ENCODE data around the gene TMA7B.

The TMA7B gene

GRCh38 chr22:39984746-39985145 lies 24.5 kb downstream of the TMA7B start:
- H3K27me3 ChIP-seq (ENCODE audit: control insufficient read depth in 1 of 2, insufficient read depth in 1 of 2, low read length in 2 of 2), result peaks cover 30 to 49% of the 10 kb centered on the region in 2 experiments
- no peak overlapping the region for H2BK15ac ChIP-seq (ENCODE audit: low read depth, poor library complexity, severe bottlenecking)
- H2AFZ ChIP-seq (ENCODE audit: low read depth, low read length), result no peak overlapping the region
- H4K91ac ChIP-seq (ENCODE audit: low read length), result no peak overlapping the region
- DNase-seq, result no peak
- H4K8ac ChIP-seq (ENCODE audit: low read length), result no peak overlapping the region
- H3K4me3 ChIP-seq (ENCODE audit: insufficient read depth in 1 of 2, low read depth in 1 of 2, low read length in 2 of 2), result no peak overlapping the region
- H3K18ac ChIP-seq (ENCODE audit: low read depth in 1 of 2, low read length in 2 of 2), result no peak overlapping the region
- H3K36me3 ChIP-seq (ENCODE audit: control insufficient read depth in 1 of 2, insufficient read depth in 2 of 2, low read depth in 1 of 2, low read length in 2 of 2), result no peaks in the 10 kb centered on the region
- peaks cover 2% of the 10 kb centered on the region for H3K4me1 ChIP-seq (ENCODE audit: control insufficient read depth, insufficient read depth, low read depth, low read length)
- no peak overlapping the region for H2BK120ac ChIP-seq (ENCODE audit: low read depth, low read length)
- no peak overlapping the region for H3K4ac ChIP-seq (ENCODE audit: low read depth in 1 of 2, low read length in 2 of 2)
- H3K23ac ChIP-seq (ENCODE audit: low read length in 2 of 2), result no peak overlapping the region
- no peak overlapping the region for H3K4me2 ChIP-seq (ENCODE audit: low read length, poor library complexity, severe bottlenecking)
- H2BK5ac ChIP-seq (ENCODE audit: low read depth, low read length, poor library complexity, severe bottlenecking), result no peak overlapping the region
- no peak overlapping the region for H3K27ac ChIP-seq (ENCODE audit: low read length, poor library complexity, severe bottlenecking)
- H3K9me3 ChIP-seq (ENCODE audit: control insufficient read depth, low read length), result no peaks in the 10 kb centered on the region
- H3K14ac ChIP-seq (ENCODE audit: low read length in 2 of 2), result no peak overlapping the region
- H2BK12ac ChIP-seq (ENCODE audit: low read length in 2 of 2), result no peak overlapping the region
- H3K9ac ChIP-seq (ENCODE audit: low read length), result no peak overlapping the region
- H2AK5ac ChIP-seq (ENCODE audit: low read length, severe bottlenecking), result no peak overlapping the region
- no peaks in the 10 kb centered on the region for H3K79me1 ChIP-seq (replicated peaks; ENCODE audit: low read length, poor library complexity, severe bottlenecking)
- 96% methylated on average over 2 of the region's 2 CpGs for WGBS

GRCh38 chr22:39985383-39986035 lies 25.3 kb downstream of the TMA7B start:
- no peak overlapping the region for H4K8ac ChIP-seq (ENCODE audit: low read length)
- DNase-seq, result no peak
- peaks cover 28 to 42% of the 10 kb centered on the region in 2 experiments for H3K27me3 ChIP-seq (ENCODE audit: control insufficient read depth in 1 of 2, insufficient read depth in 1 of 2, low read length in 2 of 2)
- WGBS, result 87% methylated on average over 7 of the region's 7 CpGs
- H3K23ac ChIP-seq (ENCODE audit: low read length in 2 of 2), result peak overlapping the region in 1 of 2 experiments; percentile 64
- H3K4ac ChIP-seq (ENCODE audit: low read depth in 1 of 2, low read length in 2 of 2), result no peak overlapping the region
- H3K27ac ChIP-seq (ENCODE audit: low read length, poor library complexity, severe bottlenecking), result no peak overlapping the region
- H3K79me1 ChIP-seq (replicated peaks; ENCODE audit: low read length, poor library complexity, severe bottlenecking), result no peaks in the 10 kb centered on the region
- H3K4me1 ChIP-seq (ENCODE audit: control insufficient read depth, insufficient read depth, low read depth, low read length), result peaks cover 3% of the 10 kb centered on the region
- no peak overlapping the region for H3K9ac ChIP-seq (ENCODE audit: low read length)
- no peak overlapping the region for H3K4me3 ChIP-seq (ENCODE audit: insufficient read depth in 1 of 2, low read depth in 1 of 2, low read length in 2 of 2)
- H3K36me3 ChIP-seq (ENCODE audit: control insufficient read depth in 1 of 2, insufficient read depth in 2 of 2, low read depth in 1 of 2, low read length in 2 of 2), result no peaks in the 10 kb centered on the region
- no peak overlapping the region for H2AFZ ChIP-seq (ENCODE audit: low read depth, low read length)
- no peak overlapping the region for H2BK12ac ChIP-seq (ENCODE audit: low read length in 2 of 2)
- no peak overlapping the region for H2AK5ac ChIP-seq (ENCODE audit: low read length, severe bottlenecking)
- H4K91ac ChIP-seq (ENCODE audit: low read length), result peak overlapping the region; percentile 66
- H2BK5ac ChIP-seq (ENCODE audit: low read depth, low read length, poor library complexity, severe bottlenecking), result no peak overlapping the region
- no peak overlapping the region for H3K18ac ChIP-seq (ENCODE audit: low read depth in 1 of 2, low read length in 2 of 2)
- H3K14ac ChIP-seq (ENCODE audit: low read length in 2 of 2), result no peak overlapping the region
- H2BK120ac ChIP-seq (ENCODE audit: low read depth, low read length), result no peak overlapping the region
- no peak overlapping the region for H3K4me2 ChIP-seq (ENCODE audit: low read length, poor library complexity, severe bottlenecking)
- no peak overlapping the region for H2BK15ac ChIP-seq (ENCODE audit: low read depth, poor library complexity, severe bottlenecking)
- H3K9me3 ChIP-seq (ENCODE audit: control insufficient read depth, low read length), result no peaks in the 10 kb centered on the region

GRCh38 chr22:39988386-39989114 lies 28.4 kb downstream of the TMA7B start:
- Histone ChIP-seq H2BK15ac (ENCODE audit: low read depth, poor library complexity, severe bottlenecking) (no peak overlapping the region), H2BK12ac (ENCODE audit: low read length in 2 of 2) (no peak overlapping the region), H4K91ac (ENCODE audit: low read length) (no peak overlapping the region), H3K14ac (ENCODE audit: low read length in 2 of 2) (no peak overlapping the region), H4K8ac (ENCODE audit: low read length) (no peak overlapping the region), H3K4me1 (ENCODE audit: control insufficient read depth, insufficient read depth, low read depth, low read length) (peaks cover 4% of the 10 kb centered on the region), H2BK5ac (ENCODE audit: low read depth, low read length, poor library complexity, severe bottlenecking) (no peak overlapping the region), H3K4me3 (ENCODE audit: insufficient read depth in 1 of 2, low read depth in 1 of 2, low read length in 2 of 2) (no peak overlapping the region), H2AFZ (ENCODE audit: low read depth, low read length) (no peak overlapping the region), H3K9me3 (ENCODE audit: control insufficient read depth, low read length) (no peaks in the 10 kb centered on the region), H3K18ac (ENCODE audit: low read depth in 1 of 2, low read length in 2 of 2) (no peak overlapping the region), H3K9ac (ENCODE audit: low read length) (no peak overlapping the region), H3K36me3 (ENCODE audit: control insufficient read depth in 1 of 2, insufficient read depth in 2 of 2, low read depth in 1 of 2, low read length in 2 of 2) (no peaks in the 10 kb centered on the region), H2BK120ac (ENCODE audit: low read depth, low read length) (no peak overlapping the region), H3K23ac (ENCODE audit: low read length in 2 of 2) (no peak overlapping the region), H3K27ac (ENCODE audit: low read length, poor library complexity, severe bottlenecking) (no peak overlapping the region), H2AK5ac (ENCODE audit: low read length, severe bottlenecking) (no peak overlapping the region), H3K79me1 (replicated peaks; ENCODE audit: low read length, poor library complexity, severe bottlenecking) (no peaks in the 10 kb centered on the region), H3K4ac (ENCODE audit: low read depth in 1 of 2, low read length in 2 of 2) (no peak overlapping the region), H3K27me3 (ENCODE audit: control insufficient read depth in 1 of 2, insufficient read depth in 1 of 2, low read length in 2 of 2) (peaks cover 21 to 44% of the 10 kb centered on the region in 2 experiments), H3K4me2 (ENCODE audit: low read length, poor library complexity, severe bottlenecking) (no peak overlapping the region)
- 66% methylated on average over 7 of the region's 10 CpGs for WGBS
- DNase-seq, result no peak

- Histone ChIP-seq H3K4ac (ENCODE audit: low read depth in 1 of 2, low read length in 2 of 2) (no peak overlapping the region), H3K36me3 (ENCODE audit: control insufficient read depth in 1 of 2, insufficient read depth in 2 of 2, low read depth in 1 of 2, low read length in 2 of 2) (no peaks in the 10 kb centered on the region), H3K14ac (ENCODE audit: low read length in 2 of 2) (no peak overlapping the region), H3K18ac (ENCODE audit: low read depth in 1 of 2, low read length in 2 of 2) (no peak overlapping the region), H3K27me3 (ENCODE audit: control insufficient read depth in 1 of 2, insufficient read depth in 1 of 2, low read length in 2 of 2) (peaks cover 17 to 51% of the 10 kb centered on the region in 2 experiments), H3K27ac (ENCODE audit: low read length, poor library complexity, severe bottlenecking) (no peak overlapping the region), H3K23ac (ENCODE audit: low read length in 2 of 2) (no peak overlapping the region), H2BK120ac (ENCODE audit: low read depth, low read length) (no peak overlapping the region), H3K4me3 (ENCODE audit: insufficient read depth in 1 of 2, low read depth in 1 of 2, low read length in 2 of 2) (no peak overlapping the region), H3K79me1 (replicated peaks; ENCODE audit: low read length, poor library complexity, severe bottlenecking) (no peaks in the 10 kb centered on the region), H3K9me3 (ENCODE audit: control insufficient read depth, low read length) (no peaks in the 10 kb centered on the region), H3K4me2 (ENCODE audit: low read length, poor library complexity, severe bottlenecking) (no peak overlapping the region), H2AK5ac (ENCODE audit: low read length, severe bottlenecking) (no peak overlapping the region), H4K91ac (ENCODE audit: low read length) (no peak overlapping the region), H4K8ac (ENCODE audit: low read length) (no peak overlapping the region), H2BK12ac (ENCODE audit: low read length in 2 of 2) (no peak overlapping the region), H2AFZ (ENCODE audit: low read depth, low read length) (no peak overlapping the region), H2BK15ac (ENCODE audit: low read depth, poor library complexity, severe bottlenecking) (no peak overlapping the region), H3K9ac (ENCODE audit: low read length) (no peak overlapping the region), H3K4me1 (ENCODE audit: control insufficient read depth, insufficient read depth, low read depth, low read length) (peaks cover 8% of the 10 kb centered on the region), H2BK5ac (ENCODE audit: low read depth, low read length, poor library complexity, severe bottlenecking) (no peak overlapping the region)
- DNase-seq, result no peak
- WGBS, result 80% methylated on average over 7 of the region's 7 CpGs
Observed at GRCh38 chr22:39989633-39990032, 29.4 kb downstream of the TMA7B start.
